LNCaP clone FGC (cell line): Measurements from ENCODE around the gene VWA1.
"Not testable (repeated sequence)": the region's sequence is repeated elsewhere in the genome, so short reads cannot be mapped to it uniquely, and the experiment has no call there.

Experiments
- DNase-seq: peaks from one replicate; pipeline ENCODE4 v3.0.0-alpha.2; 2011; ENCODE audit warnings: low read depth
- H3K4me3 ChIP-seq: 2 replicates; pipeline ENCODE4 v1.5.1; 2011; ENCODE audit warnings: mild to moderate bottlenecking, low read depth, low read length, control low read depth
- TF ChIP-seq, protein P1 (sequence below): IDR thresholded peaks from 2 replicates; pipeline ENCODE4 v1.5.1; 2012; ENCODE audit warnings: mild to moderate bottlenecking; ENCODE audit not compliant: control insufficient read depth, insufficient read depth; ENCODE audit errors: extremely low read depth

VWA1 gene

DNA sequence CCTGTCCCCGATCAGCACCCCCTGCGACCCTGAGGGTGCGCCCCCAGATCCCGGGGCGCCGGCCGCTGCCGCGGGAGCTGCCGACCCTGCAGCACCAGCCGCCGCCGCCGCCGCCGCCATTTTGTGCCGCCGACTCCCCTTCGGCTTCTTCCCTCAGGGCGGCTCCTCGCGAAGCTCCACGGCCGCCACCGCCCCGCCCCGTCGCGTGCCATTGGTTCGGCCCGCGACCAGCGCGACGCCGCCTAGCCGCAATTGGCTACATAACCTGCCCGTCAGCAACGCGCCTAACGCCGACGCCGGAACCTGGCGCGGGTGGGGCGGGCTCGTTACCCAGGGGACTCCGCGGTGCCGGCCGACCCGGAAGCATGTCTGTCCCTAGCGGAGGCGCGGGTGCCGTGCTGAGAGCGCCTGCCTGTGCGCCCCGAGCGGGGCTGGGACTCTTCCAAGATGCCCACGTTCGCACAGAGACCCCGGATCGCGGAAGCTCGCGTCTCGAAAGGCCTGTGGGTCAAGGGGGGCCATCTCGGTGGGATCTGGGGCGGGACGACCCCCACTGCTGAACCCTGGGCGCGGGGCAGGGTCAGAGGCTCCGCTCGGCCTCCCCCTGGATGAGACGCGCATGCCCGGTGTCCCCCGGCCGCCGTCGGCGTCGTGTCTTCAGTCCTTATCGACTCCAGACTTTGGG lies 36.2 kb upstream of the VWA1 start, which contains the start of gene CCNL2:
CCNL2 (minus strand) TSS at position 149 of the 685 bp plus-strand sequence; CDS start at position 120, 29 bp downstream.
- TF ChIP-seq, protein P1, sequence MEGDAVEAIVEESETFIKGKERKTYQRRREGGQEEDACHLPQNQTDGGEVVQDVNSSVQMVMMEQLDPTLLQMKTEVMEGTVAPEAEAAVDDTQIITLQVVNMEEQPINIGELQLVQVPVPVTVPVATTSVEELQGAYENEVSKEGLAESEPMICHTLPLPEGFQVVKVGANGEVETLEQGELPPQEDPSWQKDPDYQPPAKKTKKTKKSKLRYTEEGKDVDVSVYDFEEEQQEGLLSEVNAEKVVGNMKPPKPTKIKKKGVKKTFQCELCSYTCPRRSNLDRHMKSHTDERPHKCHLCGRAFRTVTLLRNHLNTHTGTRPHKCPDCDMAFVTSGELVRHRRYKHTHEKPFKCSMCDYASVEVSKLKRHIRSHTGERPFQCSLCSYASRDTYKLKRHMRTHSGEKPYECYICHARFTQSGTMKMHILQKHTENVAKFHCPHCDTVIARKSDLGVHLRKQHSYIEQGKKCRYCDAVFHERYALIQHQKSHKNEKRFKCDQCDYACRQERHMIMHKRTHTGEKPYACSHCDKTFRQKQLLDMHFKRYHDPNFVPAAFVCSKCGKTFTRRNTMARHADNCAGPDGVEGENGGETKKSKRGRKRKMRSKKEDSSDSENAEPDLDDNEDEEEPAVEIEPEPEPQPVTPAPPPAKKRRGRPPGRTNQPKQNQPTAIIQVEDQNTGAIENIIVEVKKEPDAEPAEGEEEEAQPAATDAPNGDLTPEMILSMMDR: peak; percentile 35
- DNase-seq: peak; percentile 92
- peak within 1 kb of the TSS; percentile 99 for H3K4me3 ChIP-seq

- DNase-seq: no peak
- TF ChIP-seq, protein P1: no peak
- peak overlapping the region; percentile 99 for H3K4me3 ChIP-seq
These were observed 35.5 kb upstream of the VWA1 start for GRCh38 chr1:1399872-1400575.

- DNase-seq: no peak
- TF ChIP-seq, protein P1: no peak
These were observed 34.7 kb upstream of the VWA1 start for GRCh38 chr1:1400576-1401456.

DNA sequence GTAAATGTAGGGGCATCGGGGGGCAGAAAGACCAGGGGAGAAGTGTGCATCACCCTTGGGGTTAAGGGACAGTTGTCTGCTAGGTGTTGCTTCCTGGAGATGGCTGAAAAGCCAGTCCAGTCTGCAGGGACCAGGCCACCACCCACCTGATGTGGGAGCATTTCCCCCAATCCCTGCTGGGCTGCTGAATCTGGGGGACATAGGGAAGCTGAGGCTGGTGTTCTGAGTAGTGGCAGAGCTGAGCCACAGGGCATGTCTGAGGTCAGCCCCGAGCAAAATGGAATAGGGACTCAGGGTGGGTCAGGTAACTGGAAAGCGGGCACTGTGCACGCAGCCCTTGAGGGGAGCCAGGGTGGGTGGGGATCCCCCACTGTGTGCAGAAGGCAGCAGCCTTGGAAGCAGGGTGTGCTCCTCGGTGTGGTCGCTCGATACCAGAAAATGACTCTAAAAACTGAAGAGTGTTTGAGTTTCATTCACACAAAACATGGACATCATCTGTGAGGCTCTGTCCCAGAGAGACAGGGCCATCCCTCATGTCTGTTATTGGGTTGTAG lies 34.0 kb upstream of the VWA1 start:
- DNase-seq: no peak
- no peak overlapping the region for H3K4me3 ChIP-seq
- TF ChIP-seq, protein P1: no peak

More at GRCh38 chr1:1400576-1401456, 34.7 kb upstream of the VWA1 start:
- peak overlapping the region; percentile 99 for H3K4me3 ChIP-seq

DNA sequence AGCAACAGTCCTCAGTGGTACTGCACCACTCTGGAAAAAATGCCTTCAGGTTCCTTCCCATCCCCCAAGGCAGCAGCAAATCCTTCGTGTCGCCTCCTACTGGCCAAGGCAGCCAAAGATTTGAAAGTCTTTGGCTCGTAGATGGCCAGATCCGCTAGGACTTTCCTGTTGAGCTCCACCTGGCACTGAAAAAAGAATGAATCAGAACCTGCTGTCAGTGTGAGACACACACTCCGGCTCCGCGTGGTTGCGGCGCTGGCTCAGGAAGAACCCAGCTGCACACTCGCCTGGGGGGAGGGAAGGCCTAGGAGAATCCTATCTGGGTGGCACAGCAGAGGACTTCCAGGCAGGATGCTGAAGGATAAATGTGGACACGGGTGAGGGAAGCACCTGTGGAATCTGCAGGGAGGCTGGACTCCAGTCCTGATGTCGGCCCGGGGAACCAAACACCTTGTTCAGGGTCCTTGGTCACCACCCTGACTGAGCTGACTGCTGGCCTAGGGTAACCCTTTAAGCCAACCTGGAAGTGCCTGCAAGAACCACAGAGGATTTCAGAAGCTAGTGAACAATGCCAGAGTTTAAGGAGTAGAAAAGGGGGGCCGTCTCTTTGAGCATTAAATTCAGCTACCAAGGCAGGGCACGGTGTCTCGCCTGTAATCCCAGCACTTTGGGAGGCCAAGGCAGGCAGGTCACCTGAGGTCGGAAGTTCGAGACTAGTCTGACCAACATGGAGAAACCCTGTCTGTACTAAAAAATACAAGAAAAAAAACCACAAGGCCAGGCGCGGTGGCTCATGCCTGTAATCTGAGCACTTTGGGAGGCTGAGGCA lies 33.2 kb upstream of the VWA1 start:
- H3K4me3 ChIP-seq: no peak overlapping the region
- TF ChIP-seq, protein P1: peak; percentile 84
- peak; percentile 45 for DNase-seq

- DNase-seq: not testable (repeated sequence)
These were observed 32.5 kb upstream of the VWA1 start for GRCh38 chr1:1402901-1403392.

More at GRCh38 chr1:1402901-1403392, 32.5 kb upstream of the VWA1 start:
- H3K4me3 ChIP-seq: not testable (repeated sequence)
